NCI-H1105 (cell line): Measurements from ENCODE around the gene ADAM22.
"Not testable (repeated sequence)": the region's sequence is repeated elsewhere in the genome, so short reads cannot be mapped to it uniquely, and the experiment has no call there.

Experiments
- DNase-seq: peaks from one replicate; lab custom pipeline; 2025; lab: John Stamatoyannopoulos, UW

Gene ADAM22

GRCh38 chr7:88111140-88111743 is 177.2 kb downstream of the ADAM22 start:
- peak; percentile 2 for DNase-seq

GRCh38 chr7:88111954-88112471 is 178.0 kb downstream of the ADAM22 start:
- no peak for DNase-seq

- no peak for DNase-seq
Measured at GRCh38 chr7:88115258-88115796, 181.3 kb downstream of the ADAM22 start.

- no peak for DNase-seq
Measured at GRCh38 chr7:88115816-88116215, 181.8 kb downstream of the ADAM22 start.

- DNase-seq, result no peak
Measured at GRCh38 chr7:88116235-88116795, 182.3 kb downstream of the ADAM22 start.

GRCh38 chr7:88117325-88117724 is 183.3 kb downstream of the ADAM22 start:
- DNase-seq, result no peak

- no peak for DNase-seq
Measured at GRCh38 chr7:88121335-88121734, 187.3 kb downstream of the ADAM22 start.

GRCh38 chr7:88127637-88128290 is 193.7 kb downstream of the ADAM22 start:
- DNase-seq, result no peak

- no peak for DNase-seq
Measured at GRCh38 chr7:88132725-88133124, 198.7 kb downstream of the ADAM22 start.

GRCh38 chr7:88140947-88141346 is 206.9 kb downstream of the ADAM22 start:
- DNase-seq, result no peak

- DNase-seq, result no peak
Measured at GRCh38 chr7:88141479-88141878, 207.4 kb downstream of the ADAM22 start.

- no peak for DNase-seq
Measured at GRCh38 chr7:88141953-88142352, 207.9 kb downstream of the ADAM22 start.

- DNase-seq, result no peak
Measured at GRCh38 chr7:88146616-88147015, 212.6 kb downstream of the ADAM22 start.

- DNase-seq, result no peak
Measured at GRCh38 chr7:88147341-88147740, 213.3 kb downstream of the ADAM22 start.

- DNase-seq, result no peak
Measured at GRCh38 chr7:88147949-88148348, 213.9 kb downstream of the ADAM22 start.

- no peak for DNase-seq
Measured at GRCh38 chr7:88150033-88150432, 216.0 kb downstream of the ADAM22 start.

GRCh38 chr7:88151119-88151790 is 217.2 kb downstream of the ADAM22 start:
- DNase-seq, result no peak

GRCh38 chr7:88153378-88153777 is 219.3 kb downstream of the ADAM22 start:
- DNase-seq, result no peak

GRCh38 chr7:88155756-88156155 is 221.7 kb downstream of the ADAM22 start:
- DNase-seq, result no peak

GRCh38 chr7:88156356-88156755 is 222.3 kb downstream of the ADAM22 start:
- no peak for DNase-seq

GRCh38 chr7:88159741-88160140 is 225.7 kb downstream of the ADAM22 start:
- DNase-seq, result not testable (repeated sequence)

- no peak for DNase-seq
Measured at GRCh38 chr7:88165697-88166096, 231.6 kb downstream of the ADAM22 start.

- DNase-seq, result no peak
Measured at GRCh38 chr7:88167223-88167622, 233.2 kb downstream of the ADAM22 start.
